ENCODE measurements around the gene TSSK6.
A peak's percentile ranks its signal among the peaks of the same experiment; 100 is the strongest.

TSSK6 gene

GRCh38 chr19:19491321-19492025 is 23.9 kb downstream of the TSSK6 start:
- Mint-ChIP-seq H3K9me3 (no peaks in the 10 kb centered on the region), H3K27ac (no peak overlapping the region), H3K4me3 (no peak overlapping the region), H3K36me3 (peaks cover 70% of the 10 kb centered on the region), H3K4me1 (peaks cover 48% of the 10 kb centered on the region)
- no peak for ATAC-seq
- no peak for DNase-seq (ENCODE audit: low spot score in 2 of 2)

DNA sequence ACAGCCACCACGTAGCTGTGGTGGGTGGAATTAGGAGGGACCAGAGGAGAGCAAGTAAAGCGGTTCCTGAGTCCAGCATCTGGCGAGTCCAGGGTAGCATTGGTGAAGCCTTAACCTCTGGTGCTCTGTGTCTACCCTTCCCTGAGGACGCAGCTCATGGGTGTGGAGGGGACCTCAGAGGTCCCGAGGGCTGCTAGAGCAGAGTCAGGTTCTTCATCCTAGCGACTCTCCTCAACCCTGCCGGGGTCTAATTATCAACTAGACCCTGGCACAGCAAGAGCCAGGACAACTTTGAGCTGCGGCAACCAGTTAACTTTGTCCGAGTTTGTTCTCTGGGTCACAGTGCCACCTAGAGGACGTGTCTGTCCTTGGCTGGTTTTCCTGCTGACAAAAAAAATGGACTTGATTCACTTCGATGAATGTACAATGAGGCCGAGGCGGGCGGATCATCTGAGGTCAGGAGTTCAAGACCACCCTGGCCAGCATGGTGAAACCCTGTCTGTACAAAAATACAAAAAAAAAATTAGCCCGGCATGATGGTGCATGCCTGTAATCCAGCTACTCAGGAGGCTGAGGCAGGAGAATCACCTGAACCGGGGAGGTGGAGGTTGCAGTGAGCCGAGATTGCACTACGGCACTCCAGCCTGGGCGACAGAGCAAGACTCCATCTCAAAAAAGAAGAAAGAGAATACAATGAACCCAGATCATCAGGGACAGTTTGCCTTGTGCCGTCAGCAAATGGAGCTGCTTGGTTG is 25.0 kb downstream of the TSSK6 start:
- Mint-ChIP-seq H3K4me3 (peak overlapping the region; percentile 58), H3K27ac (peak overlapping the region; percentile 97), H3K9me3 (no peaks in the 10 kb centered on the region), H3K36me3 (peaks cover 62% of the 10 kb centered on the region), H3K4me1 (peaks cover 52% of the 10 kb centered on the region)
- peak; percentile 31 for ATAC-seq
- DNase-seq (ENCODE audit: low spot score in 2 of 2), result peak; percentile 65 to 88

GRCh38 chr19:19489804-19490204 is 25.5 kb downstream of the TSSK6 start:
- ATAC-seq (no peak), DNase-seq (ENCODE audit: low spot score in 2 of 2) (no peak)
- peak overlapping the region; percentile 58 for H3K4me3 Mint-ChIP-seq
- no peaks in the 10 kb centered on the region for H3K9me3 Mint-ChIP-seq
- peak overlapping the region; percentile 97 for H3K27ac Mint-ChIP-seq
- peaks cover 57% of the 10 kb centered on the region for H3K36me3 Mint-ChIP-seq
- H3K4me1 Mint-ChIP-seq, result peaks cover 56% of the 10 kb centered on the region

- ATAC-seq, result peak; percentile 92
- Mint-ChIP-seq H3K27ac (peak overlapping the region; percentile 97), H3K4me1 (peaks cover 54% of the 10 kb centered on the region), H3K36me3 (peaks cover 57% of the 10 kb centered on the region), H3K9me3 (no peaks in the 10 kb centered on the region), H3K4me3 (peak overlapping the region; percentile 58)
- DNase-seq (ENCODE audit: low spot score in 2 of 2), result peak; percentile 56 to 89
Measured at GRCh38 chr19:19488875-19489690, 26.3 kb downstream of the TSSK6 start.

DNA sequence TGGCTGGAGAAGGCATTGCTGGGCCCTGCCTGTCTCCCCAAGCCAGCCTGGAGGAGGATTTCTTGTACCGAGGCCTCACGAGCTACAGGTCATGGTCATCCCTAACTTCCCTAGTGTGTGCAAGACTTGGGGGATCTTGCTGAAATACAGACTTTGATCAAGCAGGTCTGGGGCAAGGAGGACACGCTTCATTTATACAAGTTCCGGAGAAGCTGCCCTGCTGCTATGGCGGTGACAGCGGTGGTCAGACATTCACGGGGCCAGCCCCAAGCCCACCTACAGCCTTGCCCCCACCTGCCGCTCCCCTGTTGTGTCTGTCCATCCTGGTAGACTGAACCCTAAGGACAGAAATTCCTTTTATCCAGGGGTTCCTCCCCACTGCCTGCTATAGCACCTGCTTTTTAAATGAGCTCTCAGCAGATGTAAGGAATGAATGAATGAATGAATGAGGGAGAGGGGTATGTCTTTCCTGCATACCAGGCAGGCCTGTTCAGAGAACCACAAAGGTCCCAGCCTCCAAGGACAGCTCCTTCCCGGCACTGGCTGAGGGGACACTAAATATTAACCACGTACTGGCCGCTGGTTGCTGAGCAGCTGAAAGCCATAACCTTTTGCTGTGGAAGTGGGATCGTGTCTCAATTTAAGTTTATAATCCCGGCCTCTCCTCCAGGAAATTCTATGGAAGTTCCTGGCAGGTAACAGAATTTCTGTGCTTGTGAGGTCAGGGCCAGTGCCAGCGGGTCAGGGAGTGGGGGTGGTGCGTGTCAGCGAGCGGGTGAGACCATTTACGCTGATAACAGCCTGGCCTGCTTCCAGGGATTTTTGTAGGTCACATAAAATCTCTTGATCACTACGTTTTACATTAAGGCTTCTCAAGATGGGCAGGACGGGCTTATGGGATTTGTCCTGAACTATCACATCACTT is 27.1 kb downstream of the TSSK6 start:
- no peak for DNase-seq (ENCODE audit: low spot score in 2 of 2)
- no peak for ATAC-seq
- Mint-ChIP-seq H3K36me3 (peaks cover 57% of the 10 kb centered on the region), H3K9me3 (no peaks in the 10 kb centered on the region), H3K27ac (peak overlapping the region; percentile 97), H3K4me3 (peak overlapping the region; percentile 58), H3K4me1 (peaks cover 56% of the 10 kb centered on the region)

GRCh38 chr19:19487077-19487949 is 28.0 kb downstream of the TSSK6 start:
- no peak for DNase-seq (ENCODE audit: low spot score in 2 of 2)
- Mint-ChIP-seq H3K27ac (peak overlapping the region; percentile 97), H3K4me1 (peaks cover 64% of the 10 kb centered on the region), H3K4me3 (peak overlapping the region; percentile 19), H3K9me3 (no peaks in the 10 kb centered on the region), H3K36me3 (peaks cover 57% of the 10 kb centered on the region)
- ATAC-seq, result no peak

DNA sequence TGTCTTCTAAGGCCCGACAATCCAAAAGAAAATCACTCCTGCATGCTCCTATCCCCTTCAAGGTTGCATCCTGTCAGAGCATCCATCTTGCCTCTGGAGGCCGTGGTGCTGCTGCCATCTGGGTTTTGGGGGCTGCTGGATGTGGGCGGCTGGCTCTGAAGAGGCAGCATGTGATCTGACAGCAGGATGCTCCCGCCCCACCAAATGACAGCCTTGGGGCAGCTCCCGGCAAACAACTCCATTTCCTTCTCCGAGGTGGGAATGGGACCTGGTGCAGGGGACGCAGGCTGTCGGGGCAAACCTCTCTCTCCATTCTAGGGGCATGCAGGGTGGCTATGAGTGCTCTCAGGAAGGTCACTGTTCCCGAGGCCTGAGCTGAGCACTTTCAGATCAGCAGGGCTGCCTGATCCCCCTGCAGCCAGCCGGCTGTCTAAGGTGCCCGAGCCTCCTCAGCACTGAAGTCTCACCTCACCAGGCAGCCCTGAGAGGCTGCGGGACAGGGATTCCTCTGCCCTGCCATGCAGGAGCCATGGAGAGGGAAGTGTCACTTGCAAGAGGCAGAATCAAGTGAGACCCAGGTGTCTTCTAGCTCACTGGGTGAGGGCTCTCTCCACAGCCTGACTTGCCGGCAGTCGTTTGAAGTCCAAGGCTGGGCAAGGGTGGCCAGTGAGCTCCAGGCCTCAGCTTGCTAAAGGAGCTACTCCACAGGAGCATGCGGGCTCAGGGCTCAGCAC is 28.8 kb downstream of the TSSK6 start:
- ATAC-seq, result no peak

DNA sequence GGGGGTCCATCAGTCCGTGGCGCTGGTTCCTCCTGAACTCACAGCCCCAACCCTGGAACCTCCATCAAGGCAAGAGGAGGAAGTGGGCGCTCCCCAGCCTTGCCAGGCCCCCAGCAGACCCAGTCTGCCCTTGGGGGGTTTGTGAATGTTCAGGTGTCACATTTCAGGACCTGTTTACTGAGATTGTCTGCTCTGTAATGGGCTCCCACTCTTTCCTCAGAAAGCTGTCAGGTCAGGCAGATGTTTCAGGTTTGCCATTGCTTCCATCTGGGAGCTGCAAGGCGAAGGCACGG is 29.4 kb downstream of the TSSK6 start:
- Mint-ChIP-seq H3K4me3 (no peak overlapping the region), H3K36me3 (peaks cover 53% of the 10 kb centered on the region), H3K27ac (peak overlapping the region; percentile 97), H3K4me1 (peaks cover 76% of the 10 kb centered on the region), H3K9me3 (no peaks in the 10 kb centered on the region)
- DNase-seq (ENCODE audit: low spot score in 2 of 2) (no peak), ATAC-seq (no peak)

More for the DNA sequence above, 28.8 kb downstream of the TSSK6 start:
- Mint-ChIP-seq H3K36me3 (peaks cover 58% of the 10 kb centered on the region), H3K9me3 (no peaks in the 10 kb centered on the region), H3K4me1 (peaks cover 70% of the 10 kb centered on the region), H3K4me3 (no peak overlapping the region), H3K27ac (peak overlapping the region; percentile 97)
- DNase-seq (ENCODE audit: low spot score in 2 of 2), result no peak

GRCh38 chr19:19485161-19485997 is 30.0 kb downstream of the TSSK6 start:
- no peak for DNase-seq (ENCODE audit: low spot score in 2 of 2)
- H3K4me1 Mint-ChIP-seq, result peaks cover 77% of the 10 kb centered on the region
- H3K4me3 Mint-ChIP-seq, result no peak overlapping the region
- no peaks in the 10 kb centered on the region for H3K9me3 Mint-ChIP-seq
- peaks cover 48% of the 10 kb centered on the region for H3K36me3 Mint-ChIP-seq
- peak overlapping the region; percentile 97 for H3K27ac Mint-ChIP-seq
- ATAC-seq, result no peak

DNA sequence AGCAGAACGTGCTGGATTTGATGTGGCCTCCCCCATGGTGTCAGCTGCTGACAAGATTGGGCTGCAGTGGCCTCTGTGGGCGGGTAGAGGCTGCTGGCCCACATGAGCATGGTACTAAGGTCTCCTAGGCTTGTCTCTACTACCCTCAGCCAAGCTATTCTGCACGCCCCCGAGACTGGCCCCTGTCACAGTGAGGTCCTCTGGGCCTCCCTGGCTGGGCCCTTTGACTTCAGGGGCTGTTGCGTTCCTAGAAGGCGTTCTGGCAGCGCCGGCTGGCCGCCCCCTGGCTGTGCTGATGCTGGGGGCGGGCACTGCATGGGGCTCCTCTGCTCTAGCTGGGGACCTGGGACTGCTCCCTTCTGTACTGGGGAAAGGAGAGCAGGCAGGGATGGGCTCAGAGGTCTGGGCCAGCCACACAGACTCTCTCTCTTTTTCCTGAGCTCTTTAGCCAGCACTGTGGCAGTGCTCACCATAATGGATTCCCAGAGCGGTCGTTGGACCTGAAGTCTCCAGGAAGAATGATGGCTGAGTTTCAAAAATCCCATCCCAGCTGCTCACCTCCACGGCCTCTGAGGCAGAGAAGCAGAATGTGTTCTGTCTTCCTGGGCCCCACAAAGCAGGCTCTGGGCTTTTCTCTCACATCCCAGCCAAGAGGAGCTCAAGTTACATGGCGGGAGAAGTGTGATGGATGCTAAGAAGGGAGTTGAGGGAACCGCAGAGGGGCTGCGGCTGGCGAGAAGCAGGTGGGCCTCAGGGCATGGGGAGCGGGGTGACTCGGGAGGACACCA is 32.3 kb downstream of the TSSK6 start:
- peak overlapping the region; percentile 85 for H3K27ac Mint-ChIP-seq
- peaks cover 60% of the 10 kb centered on the region for H3K4me1 Mint-ChIP-seq

GRCh38 chr19:19480688-19481087 is 34.7 kb downstream of the TSSK6 start:
- peaks cover 63% of the 10 kb centered on the region for H3K4me1 Mint-ChIP-seq
- DNase-seq (ENCODE audit: low spot score in 2 of 2) (no peak), ATAC-seq (peak; percentile 62)
- H3K27ac Mint-ChIP-seq, result peak overlapping the region; percentile 40
- H3K36me3 Mint-ChIP-seq, result peaks cover 68% of the 10 kb centered on the region
- no peaks in the 10 kb centered on the region for H3K9me3 Mint-ChIP-seq
- H3K4me3 Mint-ChIP-seq, result no peak overlapping the region

More for the DNA sequence above, 32.3 kb downstream of the TSSK6 start:
- Mint-ChIP-seq H3K9me3 (no peaks in the 10 kb centered on the region), H3K36me3 (peaks cover 63% of the 10 kb centered on the region), H3K4me3 (no peak overlapping the region)
- DNase-seq (ENCODE audit: low spot score in 2 of 2) (no peak), ATAC-seq (peak; percentile 33)

DNA sequence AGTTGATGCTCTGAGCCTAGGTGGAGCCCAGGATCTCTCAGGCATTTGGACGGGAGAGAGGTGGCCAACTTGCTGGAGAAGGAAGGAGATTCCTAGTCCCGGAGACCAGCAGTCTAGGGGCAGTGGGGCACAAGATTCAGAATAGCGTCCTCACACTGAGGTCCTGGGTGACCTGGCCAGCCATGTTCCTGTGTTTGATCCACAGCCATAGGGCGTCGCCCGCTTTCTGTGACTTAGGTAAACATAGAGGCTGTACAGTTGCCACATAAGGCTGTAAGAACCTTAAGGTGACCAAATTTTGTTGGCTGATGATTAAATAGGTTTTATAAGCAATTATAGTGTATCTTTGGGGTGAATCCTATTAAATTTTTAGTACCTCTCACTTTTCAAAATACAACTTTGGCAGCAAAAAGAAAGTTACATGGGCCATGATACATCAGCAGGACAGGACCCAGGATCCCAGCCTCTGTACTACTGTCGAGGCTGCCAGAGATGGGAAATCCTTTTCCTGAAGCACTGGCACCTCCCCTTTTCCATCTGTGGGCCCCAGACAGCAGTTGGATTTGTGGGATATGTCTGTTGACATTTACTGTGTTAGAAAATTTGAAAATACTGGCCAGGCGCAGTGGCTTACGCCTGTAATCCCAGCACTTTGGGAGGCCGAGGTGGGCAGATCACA is 37.5 kb downstream of the TSSK6 start:
- ATAC-seq, result no peak
- Mint-ChIP-seq H3K4me1 (peaks cover 76% of the 10 kb centered on the region), H3K4me3 (no peak overlapping the region), H3K36me3 (peaks cover 73% of the 10 kb centered on the region), H3K9me3 (no peaks in the 10 kb centered on the region), H3K27ac (peak overlapping the region; percentile 95)
- DNase-seq (ENCODE audit: low spot score in 2 of 2), result no peak

Measured in stimulated activated effector memory CD8-positive, alpha-beta T cell treated with anti-CD3 and anti-CD28 coated beads, Interleukin-12 subunit alpha, Interleukin-12 subunit beta, amount 100 ng/mL, for 72 hours (primary cell).